Measurements from ENCODE around the gene APBA1. TPM values are rescaled to one million over a fixed set of nuclear protein-coding genes. Genes with fewer than 3 reads are reported as not detected.

The APBA1 gene
- total and polyA plus RNA-seq, 9 of the 15 experiments (the other 6 are each of a cell fraction or from before 2014, with no cell fraction given), result 0.01 to 0.02 TPM; not detected in 7

DNA sequence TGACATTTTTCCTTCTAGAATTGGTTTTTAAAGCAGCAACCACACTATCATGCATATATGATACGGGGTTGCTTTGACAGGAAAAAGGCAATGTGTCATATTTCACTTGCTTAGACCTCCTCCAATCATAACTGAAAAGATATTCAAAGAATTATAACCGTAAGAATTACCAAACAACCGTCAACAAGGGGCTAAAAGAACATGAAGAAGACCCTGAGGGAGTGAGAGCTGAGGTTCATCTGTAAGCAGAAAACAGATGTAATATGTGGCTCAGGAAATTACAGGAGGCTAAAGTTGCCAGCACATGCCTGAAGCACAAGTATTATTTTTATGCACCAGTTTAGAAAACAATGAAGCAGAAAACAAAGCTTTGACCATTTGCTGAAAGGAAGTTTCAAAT lies 78.9 kb downstream of the APBA1 start:
- in situ Hi-C loops (cut with MboI) (no loop called here), intact Hi-C loops (cut with micrococcal nuclease) (no loop called here)
- ChIA-PET POLR2A (no interaction called here), CTCF (ENCODE audit: low intra/inter-chr PET ratio) (no interaction called here)
- H4K20me1 ChIP-seq (replicated peaks; ENCODE audit: control insufficient read depth, insufficient read depth, low read length), result no peaks in the 10 kb centered on the region
- ATAC-seq (no peak), DNase-seq (ENCODE audit: extremely low read depth in 1 of 4, low spot score in 3 of 4) (no peak), FAIRE-seq (no peak)
- H3K27ac ChIP-seq (ENCODE audit: extremely low read depth, low read depth, low read length), result no peak overlapping the region
- no peaks in the 10 kb centered on the region for H3K36me3 ChIP-seq (ENCODE audit: control insufficient read depth, insufficient read depth, low read length)
- no peaks in the 10 kb centered on the region for H3K79me2 ChIP-seq (ENCODE audit: control insufficient read depth, insufficient read depth, low read length)
- 0% methylated on average over 3 of the region's 3 CpGs for WGBS (ENCODE audit: insufficient coverage, low coverage, missing lambda C conversion rate)
- no peaks in the 10 kb centered on the region for H3K27me3 ChIP-seq (ENCODE audit: control insufficient read depth in 2 of 2, insufficient read depth in 2 of 2, low read length in 2 of 2)
- H2AFZ ChIP-seq (ENCODE audit: low read depth, low read length), result no peak overlapping the region
- no TSS peak for BruUV-seq (replicated peaks)
- H3K4me2 ChIP-seq (ENCODE audit: insufficient read depth, low read length), result no peak overlapping the region
- no peaks in the 10 kb centered on the region for H3K4me1 ChIP-seq (replicated peaks in 1 of 2; ENCODE audit: control insufficient read depth in 2 of 2, insufficient read depth in 2 of 2, low read length in 2 of 2)
- H3K9ac ChIP-seq (ENCODE audit: insufficient read depth in 1 of 2, low read depth in 2 of 2, low read length in 2 of 2), result no peak overlapping the region
- H3K9me3 ChIP-seq (replicated peaks; ENCODE audit: control insufficient read depth, insufficient read depth, low read depth, low read length), result no peaks in the 10 kb centered on the region
- H3K9me1 ChIP-seq (ENCODE audit: control insufficient read depth, insufficient read depth, low read length), result no peaks in the 10 kb centered on the region
- H3K4me3 ChIP-seq, result no peak overlapping the region
- TF ChIP-seq MYNN (IDR thresholded peaks at IDR 0.05) (no peak), MYNN (CRISPR knock-in tag; IDR thresholded peaks at IDR 0.05) (no peak), DNMT1 (IDR thresholded peaks at IDR 0.05) (no peak), TCF7L2 (IDR thresholded peaks at IDR 0.05; ENCODE audit: low read depth, low read length) (no peak)
- TF ChIP-seq, protein P1, sequence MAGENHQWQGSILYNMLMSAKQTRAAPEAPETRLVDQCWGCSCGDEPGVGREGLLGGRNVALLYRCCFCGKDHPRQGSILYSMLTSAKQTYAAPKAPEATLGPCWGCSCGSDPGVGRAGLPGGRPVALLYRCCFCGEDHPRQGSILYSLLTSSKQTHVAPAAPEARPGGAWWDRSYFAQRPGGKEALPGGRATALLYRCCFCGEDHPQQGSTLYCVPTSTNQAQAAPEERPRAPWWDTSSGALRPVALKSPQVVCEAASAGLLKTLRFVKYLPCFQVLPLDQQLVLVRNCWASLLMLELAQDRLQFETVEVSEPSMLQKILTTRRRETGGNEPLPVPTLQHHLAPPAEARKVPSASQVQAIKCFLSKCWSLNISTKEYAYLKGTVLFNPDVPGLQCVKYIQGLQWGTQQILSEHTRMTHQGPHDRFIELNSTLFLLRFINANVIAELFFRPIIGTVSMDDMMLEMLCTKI (IDR thresholded peaks at IDR 0.05; ENCODE audit: partially characterized antibody), result no peak

DNA sequence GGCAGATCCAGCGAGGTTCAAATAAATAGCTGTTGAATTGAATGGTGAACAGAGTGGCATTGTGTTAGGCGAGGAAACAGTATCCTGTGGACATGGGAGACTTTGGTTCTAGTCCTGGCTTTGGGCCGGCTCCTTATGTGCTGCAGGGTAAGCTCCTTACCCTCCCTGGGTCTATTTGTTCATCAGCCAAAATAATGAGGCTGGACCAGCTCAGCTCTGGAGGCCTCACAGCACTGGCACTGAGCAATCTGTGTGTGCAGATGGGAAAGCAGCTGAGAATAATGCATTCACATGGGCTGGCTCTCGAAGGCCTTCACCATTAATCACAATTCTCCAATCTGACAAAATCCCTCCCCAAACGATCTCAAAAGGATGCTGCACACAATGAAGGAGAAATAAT lies 81.9 kb downstream of the APBA1 start:
- ATAC-seq, result no peak
- Histone ChIP-seq H3K9ac (ENCODE audit: insufficient read depth in 1 of 2, low read depth in 2 of 2, low read length in 2 of 2) (no peak overlapping the region), H3K4me3 (no peak overlapping the region), H3K27me3 (ENCODE audit: control insufficient read depth in 2 of 2, insufficient read depth in 2 of 2, low read length in 2 of 2) (no peaks in the 10 kb centered on the region), H3K27ac (ENCODE audit: extremely low read depth, low read depth, low read length) (no peak overlapping the region), H4K20me1 (replicated peaks; ENCODE audit: control insufficient read depth, insufficient read depth, low read length) (no peaks in the 10 kb centered on the region), H3K9me3 (replicated peaks; ENCODE audit: control insufficient read depth, insufficient read depth, low read depth, low read length) (no peaks in the 10 kb centered on the region), H3K36me3 (ENCODE audit: control insufficient read depth, insufficient read depth, low read length) (no peaks in the 10 kb centered on the region), H3K79me2 (ENCODE audit: control insufficient read depth, insufficient read depth, low read length) (no peaks in the 10 kb centered on the region), H3K4me2 (ENCODE audit: insufficient read depth, low read length) (no peak overlapping the region), H3K4me1 (replicated peaks in 1 of 2; ENCODE audit: control insufficient read depth in 2 of 2, insufficient read depth in 2 of 2, low read length in 2 of 2) (no peaks in the 10 kb centered on the region), H3K9me1 (ENCODE audit: control insufficient read depth, insufficient read depth, low read length) (no peaks in the 10 kb centered on the region), H2AFZ (ENCODE audit: low read depth, low read length) (no peak overlapping the region)
- CTCF ChIA-PET (ENCODE audit: low intra/inter-chr PET ratio), result no interaction called here
- no TSS peak for BruUV-seq (replicated peaks)
- no peak for DNase-seq (ENCODE audit: extremely low read depth in 1 of 4, low spot score in 3 of 4)
- in situ Hi-C loops (cut with MboI) (no loop called here), intact Hi-C loops (cut with micrococcal nuclease) (no loop called here)
- FAIRE-seq, result no peak
- 0% methylated on average over 5 of the region's 5 CpGs for WGBS (ENCODE audit: insufficient coverage, low coverage, missing lambda C conversion rate)
- POLR2A ChIA-PET, result no interaction called here
- TF ChIP-seq, protein P2, sequence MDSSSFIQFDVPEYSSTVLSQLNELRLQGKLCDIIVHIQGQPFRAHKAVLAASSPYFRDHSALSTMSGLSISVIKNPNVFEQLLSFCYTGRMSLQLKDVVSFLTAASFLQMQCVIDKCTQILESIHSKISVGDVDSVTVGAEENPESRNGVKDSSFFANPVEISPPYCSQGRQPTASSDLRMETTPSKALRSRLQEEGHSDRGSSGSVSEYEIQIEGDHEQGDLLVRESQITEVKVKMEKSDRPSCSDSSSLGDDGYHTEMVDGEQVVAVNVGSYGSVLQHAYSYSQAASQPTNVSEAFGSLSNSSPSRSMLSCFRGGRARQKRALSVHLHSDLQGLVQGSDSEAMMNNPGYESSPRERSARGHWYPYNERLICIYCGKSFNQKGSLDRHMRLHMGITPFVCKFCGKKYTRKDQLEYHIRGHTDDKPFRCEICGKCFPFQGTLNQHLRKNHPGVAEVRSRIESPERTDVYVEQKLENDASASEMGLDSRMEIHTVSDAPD (CRISPR knock-in tag; IDR thresholded peaks at IDR 0.05), result no peak
- TF ChIP-seq U2AF2 (optimal IDR thresholded peaks at IDR 0.05; ENCODE audit: low read depth, low read length), result no peak
- TF ChIP-seq, protein P3, sequence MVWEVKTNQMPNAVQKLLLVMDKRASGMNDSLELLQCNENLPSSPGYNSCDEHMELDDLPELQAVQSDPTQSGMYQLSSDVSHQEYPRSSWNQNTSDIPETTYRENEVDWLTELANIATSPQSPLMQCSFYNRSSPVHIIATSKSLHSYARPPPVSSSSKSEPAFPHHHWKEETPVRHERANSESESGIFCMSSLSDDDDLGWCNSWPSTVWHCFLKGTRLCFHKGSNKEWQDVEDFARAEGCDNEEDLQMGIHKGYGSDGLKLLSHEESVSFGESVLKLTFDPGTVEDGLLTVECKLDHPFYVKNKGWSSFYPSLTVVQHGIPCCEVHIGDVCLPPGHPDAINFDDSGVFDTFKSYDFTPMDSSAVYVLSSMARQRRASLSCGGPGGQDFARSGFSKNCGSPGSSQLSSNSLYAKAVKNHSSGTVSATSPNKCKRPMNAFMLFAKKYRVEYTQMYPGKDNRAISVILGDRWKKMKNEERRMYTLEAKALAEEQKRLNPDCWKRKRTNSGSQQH (CRISPR knock-in tag; IDR thresholded peaks at IDR 0.05), result no peak
- no peak for TF ChIP-seq EZH2 (IDR thresholded peaks at IDR 0.05; ENCODE audit: borderline replicate concordance, low read depth, low read length)
- TF ChIP-seq ZNF197 (CRISPR knock-in tag; IDR thresholded peaks at IDR 0.05; ENCODE audit: low read depth), result no peak
- no peak for TF ChIP-seq ZNF23 (CRISPR knock-in tag; IDR thresholded peaks at IDR 0.05)
- no peak for TF ChIP-seq ZNF696 (CRISPR knock-in tag; conservative IDR thresholded peaks at IDR 0.05)
- TF ChIP-seq, protein P4, sequence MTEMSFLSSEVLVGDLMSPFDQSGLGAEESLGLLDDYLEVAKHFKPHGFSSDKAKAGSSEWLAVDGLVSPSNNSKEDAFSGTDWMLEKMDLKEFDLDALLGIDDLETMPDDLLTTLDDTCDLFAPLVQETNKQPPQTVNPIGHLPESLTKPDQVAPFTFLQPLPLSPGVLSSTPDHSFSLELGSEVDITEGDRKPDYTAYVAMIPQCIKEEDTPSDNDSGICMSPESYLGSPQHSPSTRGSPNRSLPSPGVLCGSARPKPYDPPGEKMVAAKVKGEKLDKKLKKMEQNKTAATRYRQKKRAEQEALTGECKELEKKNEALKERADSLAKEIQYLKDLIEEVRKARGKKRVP (CRISPR knock-in tag; IDR thresholded peaks at IDR 0.05), result no peak
